Mesothelial cell of epicardium (in vitro differentiated cells): ENCODE results near the gene WLS. TPM values are rescaled to one million over a fixed set of nuclear protein-coding genes. Genes with fewer than 3 reads are reported as not detected.

ENCODE experiments used
- DNase-seq, 2 experiments: peaks; one replicate each; pipeline ENCODE4 v3.0.0; 2021; ENCODE audit warnings: low spot score in 2 of 2; ENCODE audit not compliant: unreplicated experiment in 2 of 2
- H3K27ac Mint-ChIP-seq: 2 replicates; pipeline ENCODE4 v1.8.0; 2021; ENCODE audit warnings: mixed read lengths
- H3K27me3 Mint-ChIP-seq: 2 replicates; pipeline ENCODE4 v1.8.0; 2021; ENCODE audit warnings: low read depth, mixed read lengths
- H3K36me3 Mint-ChIP-seq: 2 replicates; pipeline ENCODE4 v1.8.0; 2021; ENCODE audit warnings: mixed read lengths
- H3K4me1 Mint-ChIP-seq: 2 replicates; pipeline ENCODE4 v1.8.0; 2021; ENCODE audit warnings: mixed read lengths
- H3K4me3 Mint-ChIP-seq: 2 replicates; pipeline ENCODE4 v1.8.0; 2021; ENCODE audit warnings: mild to moderate bottlenecking, moderate library complexity, mixed read lengths
- H3K9me3 Mint-ChIP-seq: 2 replicates; pipeline ENCODE4 v1.8.0; 2021; ENCODE audit warnings: mixed read lengths
- CTCF ChIP-seq: fragments of 200-600 bp; sonication (generic); IDR thresholded peaks from one replicate; pipeline ENCODE4 v1.5.0; 2021; ENCODE audit warnings: antibody characterized with exemption; ENCODE audit not compliant: unreplicated experiment
- total RNA-seq: library from RNA; stranded (reverse); gene quantifications from 3 replicates; pipeline ENCODE4 v1.2.1, GENCODE V29; 2021

The WLS gene
- total RNA-seq, 1 donor from 2014 or later = 225 TPM

GRCh38 chr1:68213843-68214242 is 18.5 kb downstream of the WLS start:
- H3K4me3 Mint-ChIP-seq = no peak overlapping the region
- peaks cover 59% of the 10 kb centered on the region for H3K4me1 Mint-ChIP-seq
- no peaks in the 10 kb centered on the region for H3K27me3 Mint-ChIP-seq
- peak overlapping the region; percentile 96 for H3K27ac Mint-ChIP-seq
- no peak for DNase-seq
- peaks cover 6% of the 10 kb centered on the region for H3K36me3 Mint-ChIP-seq
- no peak for TF ChIP-seq CTCF
- H3K9me3 Mint-ChIP-seq = no peaks in the 10 kb centered on the region

GRCh38 chr1:68211761-68212380 is 20.5 kb downstream of the WLS start:
- peaks cover 71% of the 10 kb centered on the region for H3K4me1 Mint-ChIP-seq
- H3K4me3 Mint-ChIP-seq = no peak overlapping the region
- no peaks in the 10 kb centered on the region for H3K9me3 Mint-ChIP-seq
- DNase-seq = no peak
- H3K27me3 Mint-ChIP-seq = no peaks in the 10 kb centered on the region
- TF ChIP-seq CTCF = no peak
- H3K36me3 Mint-ChIP-seq = peaks cover 6% of the 10 kb centered on the region
- peak overlapping the region; percentile 85 for H3K27ac Mint-ChIP-seq

GRCh38 chr1:68210829-68211228 is 21.5 kb downstream of the WLS start:
- peak overlapping the region; percentile 85 for H3K27ac Mint-ChIP-seq

GRCh38 chr1:68210027-68210426 is 22.3 kb downstream of the WLS start:
- peak overlapping the region; percentile 85 for H3K27ac Mint-ChIP-seq

More at GRCh38 chr1:68210829-68211228, 21.5 kb downstream of the WLS start:
- no peak for DNase-seq
- Mint-ChIP-seq H3K4me3 (no peak overlapping the region), H3K27me3 (no peaks in the 10 kb centered on the region), H3K9me3 (no peaks in the 10 kb centered on the region), H3K36me3 (peaks cover 6% of the 10 kb centered on the region), H3K4me1 (peaks cover 82% of the 10 kb centered on the region)
- no peak for TF ChIP-seq CTCF

GRCh38 chr1:68206848-68207689 is 25.3 kb downstream of the WLS start:
- Mint-ChIP-seq H3K9me3 (no peaks in the 10 kb centered on the region), H3K4me1 (peaks cover 75% of the 10 kb centered on the region), H3K4me3 (no peak overlapping the region), H3K27ac (peak overlapping the region; percentile 97), H3K27me3 (no peaks in the 10 kb centered on the region), H3K36me3 (peaks cover 6% of the 10 kb centered on the region)
- TF ChIP-seq CTCF = no peak
- DNase-seq = no peak

More at GRCh38 chr1:68210027-68210426, 22.3 kb downstream of the WLS start:
- Mint-ChIP-seq H3K27me3 (no peaks in the 10 kb centered on the region), H3K36me3 (peaks cover 6% of the 10 kb centered on the region), H3K4me3 (no peak overlapping the region), H3K9me3 (no peaks in the 10 kb centered on the region), H3K4me1 (peaks cover 86% of the 10 kb centered on the region)
- no peak for DNase-seq
- no peak for TF ChIP-seq CTCF
